Subcutaneous abdominal adipose tissue (tissue), 5 donors: ENCODE data around the gene WASF2.
A peak's percentile ranks its signal among the peaks of the same experiment; 100 is the strongest.

Source experiments
- H3K27ac ChIP-seq: one replicate; pipeline ENCODE4 v1.7.0; 2013; ENCODE audit warnings: low read depth, mild to moderate bottlenecking, inconsistent platforms, low read length, moderate library complexity
- H3K27me3 ChIP-seq, 5 donors: one replicate each; pipeline ENCODE4 v1.7.0; 2013; ENCODE audit warnings: low read length in 5 of 5, inconsistent platforms in 1 of 5; ENCODE audit not compliant: control insufficient read depth in 5 of 5, insufficient read depth in 4 of 5
- H3K36me3 ChIP-seq, 5 donors: one replicate each; pipeline ENCODE4 v1.7.0; 2013; ENCODE audit warnings: low read length in 5 of 5; ENCODE audit not compliant: control insufficient read depth in 5 of 5, insufficient read depth in 5 of 5
- H3K4me1 ChIP-seq, 5 donors: one replicate each; pipeline ENCODE4 v1.7.0; 2013; ENCODE audit warnings: low read length in 5 of 5, mild to moderate bottlenecking in 3 of 5, moderate library complexity in 1 of 5; ENCODE audit not compliant: control insufficient read depth in 5 of 5, insufficient read depth in 5 of 5
- H3K4me3 ChIP-seq, 5 donors: one replicate each; pipeline ENCODE4 v1.7.0; 2013; ENCODE audit warnings: low read length in 5 of 5, low read depth in 1 of 5
- H3K9ac ChIP-seq, 5 donors: one replicate each; pipeline ENCODE4 v1.7.0; 2013; ENCODE audit warnings: low read length in 5 of 5, mild to moderate bottlenecking in 4 of 5, moderate library complexity in 3 of 5
- H3K9me3 ChIP-seq, 5 donors: one replicate each; pipeline ENCODE4 v1.7.0; 2013; ENCODE audit warnings: low read length in 5 of 5; ENCODE audit not compliant: control insufficient read depth in 5 of 5
- donor health status: healthy.
- donor health status: healthy.
- donor health status: healthy.
- donor health status: healthy.
- donor health status: healthy.

WASF2 gene

DNA sequence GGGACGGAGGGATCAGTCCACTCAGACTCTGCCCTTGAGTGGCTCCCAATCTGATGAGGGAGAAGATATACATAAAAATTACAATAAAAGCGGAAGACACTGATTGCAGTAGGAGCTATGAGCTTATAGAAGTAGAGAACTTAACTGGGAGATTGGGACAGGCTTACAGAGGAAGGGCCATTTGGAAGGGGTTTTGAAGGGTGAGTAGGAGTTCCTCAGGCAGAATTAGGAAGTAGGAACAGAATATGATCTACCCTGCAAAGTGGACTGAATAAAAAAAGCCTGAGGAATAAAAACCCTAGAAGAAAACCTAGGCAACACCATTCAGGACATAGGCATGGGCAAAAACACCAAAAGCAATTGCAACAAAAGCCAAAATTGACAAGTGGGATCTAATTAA is 9.2 kb upstream of the WASF2 start:
- no peaks in the 10 kb centered on the region for H3K9me3 ChIP-seq
- no peak overlapping the region for H3K9ac ChIP-seq
- H3K36me3 ChIP-seq, result no peaks in the 10 kb centered on the region
- H3K27ac ChIP-seq, result no peak overlapping the region
- peaks cover 2 to 20% (median 17%) of the 10 kb centered on the region in 5 donors for H3K4me1 ChIP-seq
- H3K27me3 ChIP-seq, result no peaks in the 10 kb centered on the region
- H3K4me3 ChIP-seq, result no peak overlapping the region

GRCh38 chr1:27496604-27497155 is 6.7 kb upstream of the WASF2 start:
- Histone ChIP-seq H3K4me3 (peak overlapping the region; percentile 14 to 69 (median 48)), H3K27ac (no peak overlapping the region), H3K9ac (peak overlapping the region in 1 of 5 donors; percentile 59), H3K36me3 (no peaks in the 10 kb centered on the region), H3K4me1 (peaks cover 0 to 22% (median 18%) of the 10 kb centered on the region in 5 donors), H3K27me3 (no peaks in the 10 kb centered on the region), H3K9me3 (no peaks in the 10 kb centered on the region)

DNA sequence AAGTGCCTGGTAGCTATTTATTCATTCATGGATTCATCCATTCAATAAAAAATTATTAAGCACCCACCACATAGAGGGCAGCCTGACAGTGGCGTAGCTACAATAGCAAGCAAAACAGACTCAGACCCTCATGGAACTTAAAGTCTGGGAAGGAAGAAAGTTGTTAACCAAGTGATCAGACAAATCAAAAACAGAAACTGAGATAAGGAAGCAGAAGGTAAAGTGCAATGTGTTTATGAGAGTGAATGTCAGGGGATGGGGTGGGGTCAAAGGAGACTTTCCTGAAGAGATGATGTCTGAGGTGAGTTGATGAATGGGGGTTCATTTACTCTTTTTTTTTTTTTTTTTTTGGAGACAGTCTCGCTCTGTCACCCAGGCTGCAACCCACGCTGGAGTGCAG is 2.8 kb upstream of the WASF2 start:
- Histone ChIP-seq H3K4me1 (peaks cover 10 to 50% (median 43%) of the 10 kb centered on the region in 5 donors), H3K9ac (peak overlapping the region in 2 of 5 donors; percentile 55 to 68), H3K9me3 (no peaks in the 10 kb centered on the region), H3K4me3 (no peak overlapping the region), H3K27me3 (no peaks in the 10 kb centered on the region), H3K36me3 (no peaks in the 10 kb centered on the region), H3K27ac (peak overlapping the region; percentile 99)

DNA sequence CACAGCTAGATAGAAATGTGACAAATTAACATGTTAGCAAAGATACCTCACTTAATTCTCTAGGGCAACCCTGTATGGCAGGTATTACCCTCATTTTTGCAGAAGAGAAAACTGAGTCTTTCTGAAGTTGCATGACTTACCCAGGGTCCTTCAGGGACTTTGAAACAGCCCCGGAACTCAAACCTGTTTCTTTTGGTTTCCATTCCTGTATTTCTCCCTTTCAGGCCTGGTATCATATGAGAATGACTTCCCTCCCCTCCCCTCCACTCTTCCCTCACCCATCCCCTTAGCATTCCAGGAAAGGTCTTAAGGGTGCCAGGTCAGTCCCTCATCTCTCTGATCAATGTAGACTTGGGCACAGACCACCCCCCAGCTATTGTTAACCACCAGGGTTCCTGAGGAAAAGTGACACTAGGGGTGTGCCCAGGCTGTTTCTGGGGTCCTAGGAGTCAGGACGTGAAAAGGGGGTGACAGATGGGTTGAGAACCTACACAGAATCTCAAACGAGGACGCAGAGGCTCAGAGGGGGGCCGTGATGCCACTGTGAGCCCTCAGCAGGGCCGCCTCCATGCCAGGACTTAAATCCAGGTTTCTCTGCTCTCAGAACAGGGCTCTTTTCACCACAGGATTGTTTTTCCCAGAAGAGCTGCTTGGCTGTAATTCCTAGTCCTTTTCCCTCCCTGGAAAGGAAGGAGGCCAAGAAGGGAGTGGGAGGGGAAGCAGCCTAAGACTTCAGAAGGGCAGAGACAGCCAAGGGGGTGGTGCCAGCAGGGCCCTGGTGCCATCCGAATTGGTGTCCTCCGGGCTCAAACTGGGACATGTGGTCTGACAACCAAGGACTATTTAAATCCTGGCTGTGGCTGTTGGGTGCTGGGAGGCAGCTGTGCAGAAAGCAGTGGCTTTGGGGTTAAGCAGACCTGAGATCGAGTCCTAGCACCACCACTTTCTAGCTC is 2.1 kb upstream of the WASF2 start:
- no peaks in the 10 kb centered on the region for H3K27me3 ChIP-seq
- peaks cover 10 to 51% (median 44%) of the 10 kb centered on the region in 5 donors for H3K4me1 ChIP-seq
- peak overlapping the region; percentile 99 for H3K27ac ChIP-seq
- H3K9me3 ChIP-seq, result no peaks in the 10 kb centered on the region
- no peak overlapping the region for H3K4me3 ChIP-seq
- no peaks in the 10 kb centered on the region for H3K36me3 ChIP-seq
- H3K9ac ChIP-seq, result peak overlapping the region; percentile 55 to 75 (median 66)

- no peaks in the 10 kb centered on the region for H3K9me3 ChIP-seq
- peaks cover 10 to 50% (median 44%) of the 10 kb centered on the region in 5 donors for H3K4me1 ChIP-seq
- H3K4me3 ChIP-seq, result peak overlapping the region; percentile 96 to 100 (median 99)
- H3K9ac ChIP-seq, result peak overlapping the region; percentile 99
- peak overlapping the region; percentile 99 for H3K27ac ChIP-seq
- no peaks in the 10 kb centered on the region for H3K36me3 ChIP-seq
- H3K27me3 ChIP-seq, result no peaks in the 10 kb centered on the region
These were observed 430 bp downstream of the WASF2 start for GRCh38 chr1:27489501-27489972.

- no peaks in the 10 kb centered on the region for H3K27me3 ChIP-seq
- no peaks in the 10 kb centered on the region for H3K9me3 ChIP-seq
- peaks cover 10 to 57% (median 51%) of the 10 kb centered on the region in 5 donors for H3K4me1 ChIP-seq
- H3K27ac ChIP-seq, result peak overlapping the region; percentile 99
- peak overlapping the region; percentile 96 to 100 (median 99) for H3K4me3 ChIP-seq
- H3K9ac ChIP-seq, result peak overlapping the region; percentile 99
- peaks cover 0 to 3% (median 0%) of the 10 kb centered on the region in 5 donors for H3K36me3 ChIP-seq
These were observed 1.7 kb downstream of the WASF2 start for GRCh38 chr1:27487966-27488884.

- no peaks in the 10 kb centered on the region for H3K9me3 ChIP-seq
- H3K36me3 ChIP-seq, result peaks cover 0 to 3% (median 0%) of the 10 kb centered on the region in 5 donors
- H3K4me3 ChIP-seq, result no peak overlapping the region
- H3K27me3 ChIP-seq, result no peaks in the 10 kb centered on the region
- no peak overlapping the region for H3K27ac ChIP-seq
- no peak overlapping the region for H3K9ac ChIP-seq
- H3K4me1 ChIP-seq, result peaks cover 8 to 44% (median 42%) of the 10 kb centered on the region in 5 donors
These were observed 4.6 kb downstream of the WASF2 start for GRCh38 chr1:27485363-27485762.

- Histone ChIP-seq H3K27ac (no peak overlapping the region), H3K27me3 (no peaks in the 10 kb centered on the region), H3K4me1 (peaks cover 4 to 39% (median 36%) of the 10 kb centered on the region in 5 donors), H3K4me3 (no peak overlapping the region), H3K9ac (no peak overlapping the region), H3K9me3 (no peaks in the 10 kb centered on the region), H3K36me3 (peaks cover 0 to 3% (median 0%) of the 10 kb centered on the region in 5 donors)
These were observed 6.3 kb downstream of the WASF2 start for GRCh38 chr1:27483659-27484058.

DNA sequence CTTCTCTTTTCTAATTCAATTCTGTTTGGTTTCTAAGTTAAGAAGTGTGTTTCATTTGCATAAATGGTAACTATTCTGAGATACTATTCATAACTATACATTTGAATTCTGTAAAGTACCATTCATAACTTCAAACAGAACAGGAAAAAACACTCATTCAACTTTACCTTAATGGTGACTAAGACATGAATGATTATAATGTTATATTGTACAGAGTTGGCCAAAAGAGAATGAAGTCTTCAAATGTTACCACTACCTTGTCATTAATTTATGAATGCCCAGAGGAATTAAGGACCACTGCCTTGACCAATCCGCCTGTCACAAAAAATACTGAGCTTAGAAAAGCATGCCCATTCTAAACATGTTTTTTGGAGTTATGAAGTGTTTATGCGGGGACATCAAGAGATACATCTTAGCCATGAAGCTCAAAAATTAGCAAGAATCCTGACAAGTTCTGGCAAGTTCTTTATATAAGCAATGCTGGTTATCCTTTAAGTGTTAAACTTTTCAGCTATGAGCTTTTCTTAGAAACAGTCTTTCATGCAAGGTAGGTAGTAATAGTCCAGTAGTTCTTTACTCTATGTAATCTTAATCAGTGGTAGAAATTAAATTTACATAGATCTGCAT is 7.9 kb downstream of the WASF2 start:
- Histone ChIP-seq H3K4me3 (no peak overlapping the region), H3K4me1 (peaks cover 0 to 30% (median 28%) of the 10 kb centered on the region in 5 donors), H3K9ac (no peak overlapping the region), H3K36me3 (peaks cover 0 to 3% (median 0%) of the 10 kb centered on the region in 5 donors), H3K27me3 (no peaks in the 10 kb centered on the region), H3K9me3 (no peaks in the 10 kb centered on the region), H3K27ac (peak overlapping the region; percentile 65)
